ENCODE data around the gene KRTAP4-11. TPM values are rescaled to one million over a fixed set of nuclear protein-coding genes. Genes with fewer than 3 reads are reported as not detected.
"Not testable (repeated sequence)": the region's sequence is repeated elsewhere in the genome, so short reads cannot be mapped to it uniquely, and the experiment has no call there.

Gene KRTAP4-11
- total RNA-seq = not detected
- long read RNA-seq = 0 reads

GRCh38 chr17:41117846-41118386, at the start of gene KRTAP4-11:
Gene KRTAP4-11 (minus strand): TSS chr17:41118373. CDS start chr17:41118315, 58 bp downstream.
- H3K27ac ChIP-seq; H3K4me3 ChIP-seq; DNase-seq; H3K4me1 ChIP-seq; intact Hi-C loops (cut with DNase I); ATAC-seq; H3K27me3 ChIP-seq; H3K9me3 ChIP-seq; H3K36me3 ChIP-seq: not testable (repeated sequence)

- H3K27ac ChIP-seq = no peak overlapping the region
- TF ChIP-seq CTCF (IDR thresholded peaks at IDR 0.05) = no peak
- ATAC-seq = no peak
- H3K27me3 ChIP-seq = no peaks in the 10 kb centered on the region
- DNase-seq = no peak
- intact Hi-C loops (cut with DNase I) = no loop called here
- no peaks in the 10 kb centered on the region for H3K4me1 ChIP-seq
- no peaks in the 10 kb centered on the region for H3K36me3 ChIP-seq
- H3K9me3 ChIP-seq = no peaks in the 10 kb centered on the region
- no peak overlapping the region for H3K4me3 ChIP-seq
Observed at GRCh38 chr17:41167561-41167960, 49.4 kb upstream of the KRTAP4-11 start.

GRCh38 chr17:41163828-41164227, 45.7 kb upstream of the KRTAP4-11 start:
- H3K27me3 ChIP-seq = no peaks in the 10 kb centered on the region
- H3K4me3 ChIP-seq = no peak overlapping the region
- no peak overlapping the region for H3K27ac ChIP-seq
- no peaks in the 10 kb centered on the region for H3K9me3 ChIP-seq
- H3K4me1 ChIP-seq = no peaks in the 10 kb centered on the region
- DNase-seq (no peak), ATAC-seq (no peak)
- no peak for TF ChIP-seq CTCF (IDR thresholded peaks at IDR 0.05)
- intact Hi-C loops (cut with DNase I) = no loop called here
- no peaks in the 10 kb centered on the region for H3K36me3 ChIP-seq

- Histone ChIP-seq H3K27ac (no peak within 1 kb of the TSS), H3K27me3 (peaks cover 7% of the 10 kb centered on the region), H3K9me3 (no peaks in the 10 kb centered on the region), H3K4me3 (no peak within 1 kb of the TSS), H3K36me3 (no peaks in the 10 kb centered on the region), H3K4me1 (no peaks in the 10 kb centered on the region)
- TF ChIP-seq CTCF (IDR thresholded peaks at IDR 0.05) = no peak
- ATAC-seq = no peak
- intact Hi-C loops (cut with DNase I) = no loop called here
- no peak for DNase-seq
Observed at GRCh38 chr17:41160648-41161047, 42.5 kb upstream of the KRTAP4-11 start, which contains the start of gene KRTAP4-4. Gene KRTAP4-4 (minus strand): TSS chr17:41160748. CDS start chr17:41160691, 57 bp downstream.

- ATAC-seq; H3K9me3 ChIP-seq; H3K36me3 ChIP-seq; H3K4me3 ChIP-seq; H3K4me1 ChIP-seq; H3K27ac ChIP-seq; intact Hi-C loops (cut with DNase I); H3K27me3 ChIP-seq; DNase-seq: not testable (repeated sequence)
Observed at GRCh38 chr17:41160190-41160589, 42.0 kb upstream of the KRTAP4-11 start.

GRCh38 chr17:41153856-41154255, 35.7 kb upstream of the KRTAP4-11 start:
- no peak for ATAC-seq
- H3K4me1 ChIP-seq = no peaks in the 10 kb centered on the region
- no peaks in the 10 kb centered on the region for H3K36me3 ChIP-seq
- H3K4me3 ChIP-seq = no peak overlapping the region
- intact Hi-C loops (cut with DNase I) = no loop called here
- DNase-seq = no peak
- TF ChIP-seq CTCF (IDR thresholded peaks at IDR 0.05) = no peak
- H3K27ac ChIP-seq = no peak overlapping the region
- peaks cover 7% of the 10 kb centered on the region for H3K27me3 ChIP-seq
- H3K9me3 ChIP-seq = no peaks in the 10 kb centered on the region

GRCh38 chr17:41151525-41151924, 33.4 kb upstream of the KRTAP4-11 start:
- ATAC-seq = no peak
- no peaks in the 10 kb centered on the region for H3K9me3 ChIP-seq
- intact Hi-C loops (cut with DNase I) = no loop called here
- TF ChIP-seq CTCF (IDR thresholded peaks at IDR 0.05) = no peak
- no peaks in the 10 kb centered on the region for H3K4me1 ChIP-seq
- DNase-seq = no peak
- H3K4me3 ChIP-seq = no peak overlapping the region
- H3K36me3 ChIP-seq = no peaks in the 10 kb centered on the region
- H3K27me3 ChIP-seq = peaks cover 3% of the 10 kb centered on the region
- no peak overlapping the region for H3K27ac ChIP-seq
